ENCODE results near the gene CLTB.

- no peak for TF ChIP-seq REST (IDR thresholded peaks at IDR 0.05; ENCODE audit: low read depth, low read length)
- no peak for TF ChIP-seq CTCF (IDR thresholded peaks at IDR 0.05 in 2 of 3, conservative IDR thresholded peaks at IDR 0.05 in 1 of 3; ENCODE audit: control insufficient read depth in 2 of 3, extremely low read depth in 1 of 3, insufficient read depth in 1 of 3, low read depth in 3 of 3, low read length in 3 of 3)
- TF ChIP-seq GABPA (IDR thresholded peaks at IDR 0.05; ENCODE audit: low read depth) = no peak
- no peak for TF ChIP-seq ESRRA (IDR thresholded peaks at IDR 0.05; ENCODE audit: low read length)
- no peak for TF ChIP-seq SMAD1 (IDR thresholded peaks at IDR 0.05; ENCODE audit: low read depth, partially characterized antibody)
- TF ChIP-seq MAX (IDR thresholded peaks at IDR 0.05; ENCODE audit: low read depth, low read length) = no peak
- no peak for TF ChIP-seq EP300 (IDR thresholded peaks at IDR 0.05; ENCODE audit: borderline replicate concordance in 1 of 2, control insufficient read depth in 1 of 2, low read depth in 2 of 2, low read length in 2 of 2)
Observed at GRCh38 chr5:176365351-176366231, 50.7 kb downstream of the CLTB start, which contains the start of gene ARL10.

All from GM12878 (cell line).